Liver (tissue), 3 donors: ENCODE measurements around the gene TMA16.

ENCODE experiments used
- EGR1 ChIP-seq, 2 donors: IDR thresholded peaks; 2 replicates each; pipeline ENCODE4 v1.6.1; 2016 to 2018; ENCODE audit warnings: antibody characterized with exemption in 2 of 2, low read depth in 2 of 2
- TAF1 ChIP-seq: conservative IDR thresholded peaks from 2 replicates; pipeline ENCODE4 v1.6.1; 2016; ENCODE audit warnings: antibody characterized with exemption, mild to moderate bottlenecking
- TF ChIP-seq, protein P1 (sequence below): fragments of 150-350 bp; IDR thresholded peaks from 2 replicates; pipeline ENCODE4 v1.5.1; 2017; ENCODE audit warnings: improper control_type of control experiment, low read depth, low read length; ENCODE audit not compliant: missing input control
- TF ChIP-seq, protein P2 (sequence below): IDR thresholded peaks from 2 replicates; pipeline ENCODE4 v1.6.1; 2016; ENCODE audit warnings: antibody characterized with exemption, mild to moderate bottlenecking
- donor health status: healthy.
- donor health status: healthy.

DNA sequence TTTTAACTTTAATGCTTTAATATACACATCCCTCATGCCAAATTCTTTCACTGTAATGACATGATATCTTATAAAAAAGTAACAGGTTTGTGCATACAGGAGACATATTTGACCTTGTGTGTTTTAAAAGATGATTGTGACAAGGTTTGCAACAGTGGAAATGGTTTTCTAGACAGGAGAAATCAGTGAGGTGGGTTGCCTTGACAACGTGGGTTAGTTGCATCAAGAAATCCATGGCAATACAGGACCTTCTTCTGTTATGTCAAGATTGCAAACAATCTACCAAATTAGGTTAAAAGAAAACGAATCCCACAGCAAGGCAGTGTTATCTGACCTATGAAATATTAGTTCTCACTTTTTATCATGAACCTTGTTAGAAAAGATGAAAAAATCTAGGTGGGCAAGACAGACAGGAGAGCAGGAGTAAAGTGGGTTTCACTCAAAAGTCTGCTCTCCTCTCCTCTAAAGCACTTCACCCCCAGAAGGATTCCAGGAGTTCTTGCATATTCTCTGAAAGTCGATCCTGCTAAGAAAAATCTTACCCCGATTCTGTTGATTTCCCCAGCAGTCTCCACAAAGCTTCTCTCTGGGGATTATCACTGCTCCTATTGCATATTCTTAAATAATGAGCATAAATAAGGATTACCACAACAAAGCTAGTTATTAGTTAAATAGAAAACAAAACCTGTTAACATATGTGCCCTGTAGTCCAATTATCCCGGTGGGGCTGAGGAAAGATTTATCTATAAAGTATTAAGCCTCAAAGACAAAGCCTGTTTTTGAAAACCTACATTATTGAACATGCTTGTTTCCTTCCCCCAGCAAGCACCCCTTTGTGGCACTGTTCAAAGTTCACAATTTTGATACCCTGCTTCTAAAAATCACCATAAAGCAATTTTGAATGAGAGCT lies 71.0 kb downstream of the TMA16 start:
- TF ChIP-seq, protein P1, sequence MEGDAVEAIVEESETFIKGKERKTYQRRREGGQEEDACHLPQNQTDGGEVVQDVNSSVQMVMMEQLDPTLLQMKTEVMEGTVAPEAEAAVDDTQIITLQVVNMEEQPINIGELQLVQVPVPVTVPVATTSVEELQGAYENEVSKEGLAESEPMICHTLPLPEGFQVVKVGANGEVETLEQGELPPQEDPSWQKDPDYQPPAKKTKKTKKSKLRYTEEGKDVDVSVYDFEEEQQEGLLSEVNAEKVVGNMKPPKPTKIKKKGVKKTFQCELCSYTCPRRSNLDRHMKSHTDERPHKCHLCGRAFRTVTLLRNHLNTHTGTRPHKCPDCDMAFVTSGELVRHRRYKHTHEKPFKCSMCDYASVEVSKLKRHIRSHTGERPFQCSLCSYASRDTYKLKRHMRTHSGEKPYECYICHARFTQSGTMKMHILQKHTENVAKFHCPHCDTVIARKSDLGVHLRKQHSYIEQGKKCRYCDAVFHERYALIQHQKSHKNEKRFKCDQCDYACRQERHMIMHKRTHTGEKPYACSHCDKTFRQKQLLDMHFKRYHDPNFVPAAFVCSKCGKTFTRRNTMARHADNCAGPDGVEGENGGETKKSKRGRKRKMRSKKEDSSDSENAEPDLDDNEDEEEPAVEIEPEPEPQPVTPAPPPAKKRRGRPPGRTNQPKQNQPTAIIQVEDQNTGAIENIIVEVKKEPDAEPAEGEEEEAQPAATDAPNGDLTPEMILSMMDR = no peak
- TF ChIP-seq, protein P2, sequence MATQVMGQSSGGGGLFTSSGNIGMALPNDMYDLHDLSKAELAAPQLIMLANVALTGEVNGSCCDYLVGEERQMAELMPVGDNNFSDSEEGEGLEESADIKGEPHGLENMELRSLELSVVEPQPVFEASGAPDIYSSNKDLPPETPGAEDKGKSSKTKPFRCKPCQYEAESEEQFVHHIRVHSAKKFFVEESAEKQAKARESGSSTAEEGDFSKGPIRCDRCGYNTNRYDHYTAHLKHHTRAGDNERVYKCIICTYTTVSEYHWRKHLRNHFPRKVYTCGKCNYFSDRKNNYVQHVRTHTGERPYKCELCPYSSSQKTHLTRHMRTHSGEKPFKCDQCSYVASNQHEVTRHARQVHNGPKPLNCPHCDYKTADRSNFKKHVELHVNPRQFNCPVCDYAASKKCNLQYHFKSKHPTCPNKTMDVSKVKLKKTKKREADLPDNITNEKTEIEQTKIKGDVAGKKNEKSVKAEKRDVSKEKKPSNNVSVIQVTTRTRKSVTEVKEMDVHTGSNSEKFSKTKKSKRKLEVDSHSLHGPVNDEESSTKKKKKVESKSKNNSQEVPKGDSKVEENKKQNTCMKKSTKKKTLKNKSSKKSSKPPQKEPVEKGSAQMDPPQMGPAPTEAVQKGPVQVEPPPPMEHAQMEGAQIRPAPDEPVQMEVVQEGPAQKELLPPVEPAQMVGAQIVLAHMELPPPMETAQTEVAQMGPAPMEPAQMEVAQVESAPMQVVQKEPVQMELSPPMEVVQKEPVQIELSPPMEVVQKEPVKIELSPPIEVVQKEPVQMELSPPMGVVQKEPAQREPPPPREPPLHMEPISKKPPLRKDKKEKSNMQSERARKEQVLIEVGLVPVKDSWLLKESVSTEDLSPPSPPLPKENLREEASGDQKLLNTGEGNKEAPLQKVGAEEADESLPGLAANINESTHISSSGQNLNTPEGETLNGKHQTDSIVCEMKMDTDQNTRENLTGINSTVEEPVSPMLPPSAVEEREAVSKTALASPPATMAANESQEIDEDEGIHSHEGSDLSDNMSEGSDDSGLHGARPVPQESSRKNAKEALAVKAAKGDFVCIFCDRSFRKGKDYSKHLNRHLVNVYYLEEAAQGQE = no peak
- TF ChIP-seq TAF1 (no peak), EGR1 (IDR thresholded peaks at IDR 0.05; ENCODE audit: low read depth in 2 of 2) (no peak)
